Superior temporal gyrus (tissue), 1 donor: ENCODE measurements around the gene C6orf141.

Experiments
- DNase-seq: peaks from one replicate; pipeline ENCODE4 v3.0.0-alpha.2; 2016; ENCODE audit errors: extremely low spot score

Gene C6orf141

DNA sequence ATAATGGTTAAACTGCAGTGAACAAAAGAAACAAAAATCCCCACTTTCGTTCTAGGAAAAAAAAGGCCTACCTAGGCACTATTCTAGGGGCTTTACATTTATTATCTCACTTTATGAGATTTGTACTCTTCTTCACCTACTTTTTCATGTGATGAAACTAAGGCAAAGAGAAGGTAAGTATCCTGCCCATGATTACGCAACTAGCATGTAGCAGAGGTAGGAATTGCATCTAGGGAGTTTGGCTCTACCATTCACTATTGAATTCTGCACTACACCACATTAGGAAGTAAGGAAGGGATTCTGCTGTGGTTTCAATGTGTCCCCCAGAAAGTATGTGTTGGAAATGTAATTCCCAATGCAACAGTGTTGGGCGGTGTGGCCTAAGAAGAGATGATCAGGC lies 11.4 kb upstream of the C6orf141 start:
- DNase-seq: no peak

DNA sequence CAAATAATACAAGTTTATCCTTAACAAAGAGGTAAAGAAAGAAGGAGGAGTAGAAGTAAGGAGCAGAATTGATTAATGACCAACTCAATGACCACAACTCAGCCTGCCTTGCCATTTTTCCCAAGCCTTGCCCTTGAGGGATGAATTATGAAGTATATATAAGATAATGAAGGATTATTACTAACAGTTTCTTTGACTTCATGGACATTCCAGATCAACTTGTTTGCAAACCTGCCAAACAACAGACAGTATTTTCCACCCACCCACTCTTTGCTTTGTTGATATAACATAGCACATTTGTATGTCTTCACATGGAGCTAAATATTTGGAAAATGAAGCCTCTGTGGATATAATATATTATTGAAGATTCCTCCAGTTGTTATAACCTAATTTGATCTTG lies 9.9 kb upstream of the C6orf141 start:
- DNase-seq: no peak

DNA sequence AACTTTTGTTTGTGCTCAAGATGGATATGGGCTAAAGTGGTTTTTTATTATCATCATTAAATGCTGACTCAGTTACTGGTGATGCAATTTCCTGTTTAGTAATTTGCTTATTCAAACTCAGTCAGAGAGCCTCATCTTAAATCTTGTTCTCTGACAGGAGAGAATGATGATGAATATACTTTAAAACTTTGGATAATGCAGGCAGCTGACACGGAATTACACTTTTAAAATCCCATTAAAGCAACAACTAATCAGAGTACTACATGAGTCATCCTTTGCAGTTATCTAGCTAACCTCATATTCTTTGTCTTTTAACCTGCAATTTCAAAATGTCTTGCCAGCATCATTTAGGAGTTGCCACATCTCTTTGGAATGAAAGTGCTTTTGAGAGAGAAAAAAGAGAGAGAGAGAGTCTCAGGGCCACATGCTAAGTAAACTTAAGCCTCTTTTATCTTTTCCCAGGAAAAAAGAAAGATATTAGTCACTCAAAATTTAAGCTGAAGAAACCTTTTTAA lies 9.2 kb upstream of the C6orf141 start:
- no peak for DNase-seq

DNA sequence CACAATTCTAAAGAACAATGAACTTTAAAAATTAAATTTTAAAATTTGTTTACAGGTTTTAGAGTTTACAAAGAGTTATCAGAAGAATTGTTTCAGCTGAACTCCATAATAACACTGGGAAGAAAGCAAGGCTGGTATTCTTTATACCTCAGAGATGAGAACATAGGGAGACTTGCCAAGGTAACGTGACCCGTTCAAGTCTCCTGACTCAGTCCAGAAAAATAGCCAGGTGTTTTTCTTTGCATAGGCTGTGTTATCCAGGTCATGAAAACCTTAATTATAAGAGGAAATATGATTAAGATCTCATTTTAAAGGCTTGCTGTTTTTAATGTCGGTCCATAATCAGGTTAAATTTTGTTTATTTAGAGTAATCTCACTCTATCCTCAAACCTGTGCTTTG lies 8.5 kb upstream of the C6orf141 start:
- DNase-seq: no peak

DNA sequence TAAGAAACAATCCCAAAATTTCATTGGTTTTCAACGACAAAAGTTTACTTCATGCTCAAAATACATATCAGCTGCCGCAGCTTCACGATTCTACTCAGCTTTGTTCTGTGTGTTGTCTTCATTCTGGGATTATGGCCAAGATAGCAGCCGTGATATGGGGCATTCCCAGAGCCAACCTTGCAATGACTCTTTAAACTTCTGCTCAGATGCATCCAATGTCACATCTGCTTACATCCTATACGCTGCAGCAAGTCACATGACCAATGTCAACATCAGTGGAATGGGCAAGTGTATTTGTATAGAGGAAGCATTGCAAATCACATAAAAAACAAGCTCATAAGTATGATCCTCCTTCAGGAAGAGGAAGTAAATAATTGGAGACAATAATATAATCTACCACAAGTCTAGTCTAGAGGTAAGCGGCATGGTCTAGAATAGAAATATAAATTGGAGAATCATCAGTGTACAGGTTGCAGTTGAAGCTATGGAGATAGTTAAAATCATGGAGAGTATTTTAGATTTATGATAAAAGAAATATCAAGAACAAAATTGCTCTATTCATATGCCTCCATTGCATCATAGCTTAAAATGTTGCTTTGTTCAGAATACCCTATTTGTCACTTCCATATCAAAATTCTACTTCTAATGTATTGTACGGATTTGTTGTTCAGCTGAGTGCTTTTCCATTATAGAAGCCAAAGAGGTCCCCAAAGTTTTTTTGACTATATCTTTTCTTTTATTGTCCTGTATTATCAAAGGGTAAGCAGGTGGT lies 7.2 kb upstream of the C6orf141 start:
- DNase-seq: no peak

DNA sequence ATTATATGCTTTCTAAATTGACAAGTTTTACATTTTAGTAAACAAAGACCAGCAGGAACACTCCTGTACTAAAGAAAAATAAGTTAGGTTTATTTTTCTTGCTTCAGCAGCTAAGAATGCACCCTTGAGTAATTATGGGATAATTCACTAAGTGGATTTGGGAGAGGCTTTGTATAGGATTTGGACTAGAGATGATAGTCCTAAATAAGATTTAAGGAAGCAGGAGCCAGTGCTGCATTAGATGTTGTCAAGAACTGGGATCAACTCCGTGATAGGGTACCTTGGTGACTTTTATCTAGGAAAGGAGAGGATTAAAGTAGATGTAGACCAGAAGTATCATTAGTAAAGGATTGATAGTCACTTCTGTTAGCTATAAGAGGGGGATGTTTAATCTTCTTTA lies 4.1 kb upstream of the C6orf141 start:
- DNase-seq: no peak

DNA sequence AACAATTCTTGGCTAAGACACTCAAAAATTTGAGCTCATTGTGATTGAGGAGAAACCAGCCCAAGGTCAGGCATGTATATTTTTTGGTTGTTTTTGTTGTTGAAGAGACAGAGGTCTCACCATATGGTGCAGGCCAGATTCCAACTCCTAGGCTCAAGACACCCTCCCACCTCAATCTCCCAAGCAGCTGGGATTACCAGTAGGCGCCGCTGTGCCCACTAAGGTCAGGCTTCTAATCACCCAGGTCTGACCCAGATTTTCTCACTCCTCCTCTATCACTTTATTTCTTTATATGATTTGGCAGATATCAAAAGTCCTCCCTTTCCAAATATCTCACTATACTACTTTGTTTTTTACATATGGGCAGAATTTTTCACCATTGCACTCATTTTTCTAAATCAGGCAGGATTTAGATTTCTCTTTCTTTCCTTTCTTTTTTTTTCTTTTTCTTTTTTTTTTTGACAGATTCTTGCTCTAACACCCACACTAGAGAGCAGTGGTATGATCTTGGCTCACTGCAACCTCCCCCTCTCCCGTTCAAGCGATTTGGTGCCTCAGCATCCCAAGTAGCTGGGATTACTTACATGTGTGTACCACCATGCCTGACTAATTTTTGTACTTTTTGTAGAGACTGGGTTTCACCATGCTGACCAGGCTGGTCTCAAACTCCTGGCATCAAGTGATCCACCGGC lies 1.7 kb upstream of the C6orf141 start:
- no peak for DNase-seq

DNA sequence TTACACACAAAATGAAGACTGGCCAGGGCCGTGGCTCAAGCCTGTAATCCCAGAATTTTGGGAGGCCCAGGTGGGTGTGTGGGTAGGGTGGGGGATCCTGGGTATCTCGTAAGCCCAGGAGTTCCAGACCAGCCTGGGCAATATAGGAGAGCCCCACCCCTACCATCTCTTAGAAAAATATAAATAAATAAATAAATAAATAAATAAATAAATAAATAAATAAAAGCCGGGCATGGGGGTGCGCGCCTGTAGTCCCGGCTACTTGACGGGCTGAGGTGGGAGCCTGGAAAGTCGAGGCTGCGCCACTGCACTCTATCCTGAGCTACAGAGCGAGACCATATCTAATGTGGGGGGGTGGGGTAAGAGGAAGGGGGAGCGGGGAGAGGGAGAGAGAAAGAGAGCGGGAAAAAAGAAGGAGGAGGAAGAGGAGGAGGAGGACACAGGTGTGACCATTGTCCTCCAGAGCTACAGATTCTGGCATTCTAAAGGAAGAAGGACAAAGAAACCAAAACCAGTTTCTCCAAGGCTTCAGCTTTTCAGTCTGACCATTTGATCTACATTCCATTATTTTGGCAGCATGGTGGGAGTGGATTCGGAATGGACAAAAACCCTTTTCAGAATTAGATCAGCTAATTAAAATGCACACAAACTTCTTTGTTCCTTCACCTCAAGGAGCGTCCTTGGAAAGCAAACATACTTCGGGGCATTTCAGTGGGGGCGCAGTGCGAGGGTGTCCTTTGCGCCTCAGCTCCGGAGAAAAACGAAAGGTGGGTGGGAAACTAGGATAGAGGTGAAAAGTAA lies 577 bp upstream of the C6orf141 start:
- no peak for DNase-seq

DNA sequence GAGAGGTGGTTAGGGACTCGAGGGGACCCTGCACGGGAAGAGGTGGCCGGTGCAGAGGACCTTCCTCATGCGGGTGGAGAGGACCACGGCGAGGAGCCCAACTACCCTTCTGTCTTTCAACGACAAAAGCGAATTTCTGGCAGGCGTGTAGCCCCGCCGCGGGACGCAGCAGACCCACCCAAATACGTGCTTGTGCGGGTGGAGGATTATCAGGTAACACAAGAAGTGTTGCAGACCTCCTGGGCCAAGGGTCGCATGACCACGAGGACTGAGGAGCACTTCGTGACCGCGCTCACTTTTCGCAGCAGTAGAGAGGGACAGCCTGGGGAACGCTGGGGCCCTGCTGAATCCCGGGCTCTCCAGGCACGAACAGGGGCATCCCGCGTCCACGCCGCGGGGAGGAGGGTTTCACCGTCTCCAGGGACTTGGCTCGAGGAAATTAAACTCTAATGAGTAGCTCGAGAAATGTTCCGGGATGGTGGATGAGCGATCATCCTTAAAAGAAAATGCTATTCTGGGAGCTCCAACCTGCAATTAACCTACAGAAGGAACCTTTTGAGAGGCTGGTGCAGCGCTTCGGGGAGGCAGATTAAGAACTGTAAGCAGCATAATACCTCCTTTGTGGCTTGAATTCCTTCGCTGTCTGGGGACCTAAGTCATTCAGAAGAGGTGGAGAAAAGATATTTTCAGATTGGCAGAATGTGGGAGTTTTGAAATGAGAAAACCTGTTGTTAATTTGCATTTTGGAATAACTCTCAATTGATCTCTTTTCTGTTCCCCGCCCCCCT lies 804 bp downstream of the C6orf141 start:
- no peak for DNase-seq

DNA sequence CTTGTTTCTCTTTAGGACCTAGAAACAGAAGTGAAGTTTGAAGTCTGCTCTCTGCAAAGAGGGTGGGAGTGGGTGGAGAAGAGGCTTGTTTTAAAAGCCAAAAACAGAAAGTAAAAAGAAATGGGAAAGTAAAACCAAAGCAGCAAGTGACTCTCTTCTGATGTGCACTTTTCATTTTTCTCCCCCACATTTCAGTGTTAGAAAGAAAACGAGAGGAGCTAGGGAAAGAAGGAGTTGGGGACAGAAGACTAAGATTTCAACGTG lies 1.3 kb downstream of the C6orf141 start:
- no peak for DNase-seq

DNA sequence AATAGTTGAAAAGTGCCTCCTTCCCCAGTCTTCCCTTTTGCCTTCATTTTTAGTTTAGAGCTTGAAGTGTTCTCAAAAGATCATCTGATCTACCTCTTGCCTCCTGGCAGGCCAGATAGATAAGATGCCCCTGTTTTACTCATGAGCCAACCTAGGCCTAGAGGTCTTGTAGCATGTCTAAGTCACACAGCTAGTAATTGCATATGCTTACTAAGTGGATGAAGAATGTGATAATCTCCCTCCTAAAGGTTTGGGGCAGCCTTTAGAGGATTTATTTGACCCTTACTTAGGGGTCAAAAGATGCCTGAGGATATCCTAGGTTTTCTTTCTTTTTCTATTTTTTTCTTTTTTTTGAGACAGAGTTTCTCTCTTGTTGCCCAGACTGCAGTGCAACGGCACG lies 2.1 kb downstream of the C6orf141 start:
- no peak for DNase-seq

DNA sequence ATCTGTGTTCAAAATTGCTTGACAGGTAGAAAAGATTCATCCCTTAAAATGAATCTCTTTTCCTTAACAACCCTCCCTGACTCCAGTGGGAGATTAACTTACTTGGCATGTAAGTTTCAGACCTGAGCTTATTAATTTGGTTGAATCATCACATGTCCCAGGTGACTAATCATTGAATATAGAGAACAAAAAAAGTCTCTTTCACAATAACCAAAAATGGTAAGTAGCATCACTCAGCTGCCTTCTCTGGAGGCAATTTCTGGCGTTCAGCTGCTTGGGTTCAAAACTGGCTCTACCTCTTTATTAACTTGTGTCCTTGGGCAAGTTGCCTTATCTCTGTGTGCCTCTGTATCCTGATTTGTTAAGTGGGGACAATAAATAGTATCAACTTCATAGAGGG lies 2.9 kb downstream of the C6orf141 start:
- no peak for DNase-seq

DNA sequence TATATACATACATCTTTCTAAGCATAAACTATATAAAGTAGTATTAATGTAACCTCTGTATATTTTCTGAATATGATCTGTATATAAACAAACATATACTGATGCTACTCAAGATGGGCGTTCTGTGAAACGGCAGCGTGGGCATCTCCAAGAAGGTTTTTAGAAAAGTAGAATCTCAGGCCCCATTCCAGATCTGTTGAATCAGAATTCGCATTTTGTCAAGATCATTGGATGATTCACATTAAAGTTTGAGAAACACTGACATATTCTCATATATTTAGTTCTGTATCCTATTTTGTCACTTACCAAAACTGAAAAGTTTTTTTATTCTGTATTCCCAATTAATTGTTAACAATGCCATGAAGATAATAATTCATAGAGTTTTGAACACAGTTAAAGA lies 5.5 kb downstream of the C6orf141 start:
- no peak for DNase-seq

DNA sequence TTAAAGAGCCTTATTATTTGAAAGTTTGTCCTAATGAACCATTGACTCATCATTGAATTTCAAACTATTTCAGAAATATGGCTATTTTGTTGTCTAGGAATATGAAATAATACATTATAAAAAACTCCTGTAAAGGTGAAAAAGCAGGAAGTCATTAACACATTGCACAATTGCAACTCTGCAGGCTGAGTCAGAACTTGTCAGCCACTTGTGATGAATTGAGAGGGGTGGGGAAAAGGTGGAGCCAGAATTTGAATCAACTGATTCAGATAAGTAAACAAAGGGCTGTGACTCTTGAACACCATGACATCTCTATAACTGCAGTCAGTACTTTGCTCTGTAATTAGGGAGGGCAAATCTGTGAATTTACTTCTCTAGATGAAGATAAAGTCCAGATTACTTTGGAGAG lies 6.0 kb downstream of the C6orf141 start:
- no peak for DNase-seq

DNA sequence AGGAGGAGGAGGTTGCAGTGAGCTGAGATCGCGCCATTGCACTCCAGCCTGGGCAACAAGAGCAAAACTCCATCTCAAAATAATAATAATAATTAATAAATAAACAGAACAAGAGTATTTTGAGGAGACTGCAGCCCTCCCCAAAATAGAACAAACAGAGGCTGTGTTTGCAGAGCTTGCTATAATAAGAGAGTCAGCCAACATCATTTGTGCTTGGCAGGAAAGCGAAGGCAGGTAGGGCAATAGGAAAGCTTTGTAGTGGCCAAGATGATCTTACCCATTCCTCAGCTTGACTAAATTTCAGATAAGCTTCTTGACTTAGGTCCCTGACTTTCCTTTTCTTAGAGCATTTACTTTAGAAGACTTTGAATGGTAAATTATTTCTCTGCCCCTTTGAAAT lies 6.7 kb downstream of the C6orf141 start:
- no peak for DNase-seq

DNA sequence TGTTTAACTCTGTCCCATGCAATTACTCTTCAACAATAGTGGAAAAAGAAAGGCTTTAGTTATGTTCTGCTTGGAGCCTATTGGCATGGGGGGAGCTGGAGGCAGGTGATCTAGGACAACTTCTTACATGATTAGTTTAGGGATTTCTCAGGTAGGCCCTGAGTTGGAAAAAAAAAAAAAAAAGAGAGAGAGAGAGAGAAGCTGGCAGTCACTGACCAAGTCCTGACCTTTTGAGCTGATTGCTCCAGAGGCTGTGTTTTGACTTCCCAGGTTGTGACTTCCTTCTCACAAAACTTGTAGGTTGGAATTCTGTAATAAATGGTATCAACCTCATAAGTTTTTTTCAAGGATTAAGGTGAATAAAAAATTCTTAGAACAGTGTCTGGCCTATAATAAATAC lies 7.8 kb downstream of the C6orf141 start:
- DNase-seq: no peak

DNA sequence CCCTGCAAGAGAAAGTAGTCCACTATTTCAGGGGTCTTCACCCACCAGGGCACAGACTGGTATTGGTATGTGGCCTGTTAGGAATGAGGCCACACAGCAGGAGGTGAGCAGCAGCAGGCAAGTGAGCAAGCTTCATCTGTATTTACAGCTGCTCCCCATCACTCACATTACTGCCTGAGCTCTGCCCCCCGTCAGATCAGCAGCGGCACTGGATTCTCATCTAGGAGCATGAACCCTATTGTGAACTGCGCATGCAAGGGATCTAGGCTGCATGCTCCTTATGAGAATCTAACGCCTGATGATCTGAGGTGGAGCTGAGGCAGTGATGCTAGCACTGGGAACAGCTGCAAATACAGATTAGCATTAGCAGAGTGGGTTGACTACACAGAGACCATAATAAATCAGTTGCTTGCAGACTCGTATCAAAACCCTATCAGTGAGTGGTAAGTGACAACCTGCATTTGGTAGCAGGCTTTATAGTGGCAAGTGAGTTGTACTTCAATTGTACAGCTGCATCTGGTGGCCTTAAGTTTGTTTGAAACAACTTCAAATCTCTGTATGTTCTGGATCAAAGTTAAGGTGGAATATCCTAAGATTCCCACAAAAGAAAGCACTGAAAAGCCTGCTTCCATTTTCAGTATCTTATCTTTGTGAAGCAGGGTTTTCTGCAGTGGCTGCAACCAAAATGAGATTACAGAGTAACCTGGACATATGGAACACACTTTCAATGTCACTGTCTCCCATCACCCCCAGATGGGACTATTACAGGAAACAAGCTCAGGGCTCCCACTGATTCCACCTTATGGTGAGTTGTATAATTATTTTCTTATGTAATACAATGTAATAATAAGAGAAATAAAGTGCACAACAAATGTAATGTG lies 12.8 kb downstream of the C6orf141 start:
- no peak for DNase-seq

DNA sequence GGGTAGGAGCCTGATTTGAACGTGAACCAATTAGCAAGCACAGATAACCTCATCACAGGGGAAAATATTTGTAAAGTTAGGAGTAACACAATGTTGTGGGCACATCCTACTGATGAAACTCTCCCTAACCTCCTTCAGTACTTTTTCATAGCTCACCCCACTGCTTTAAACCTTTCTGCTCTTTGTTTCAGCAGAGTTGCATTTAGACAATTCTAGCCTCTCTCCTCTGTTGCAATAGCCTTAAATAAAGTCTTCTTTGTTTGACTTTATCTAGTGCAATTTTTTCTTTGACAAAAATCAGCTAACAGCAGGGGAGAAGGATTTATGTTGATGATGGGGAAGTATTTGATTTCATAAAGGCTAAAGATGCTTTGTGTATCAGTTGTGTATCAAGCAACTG lies 14.1 kb downstream of the C6orf141 start:
- DNase-seq: no peak

DNA sequence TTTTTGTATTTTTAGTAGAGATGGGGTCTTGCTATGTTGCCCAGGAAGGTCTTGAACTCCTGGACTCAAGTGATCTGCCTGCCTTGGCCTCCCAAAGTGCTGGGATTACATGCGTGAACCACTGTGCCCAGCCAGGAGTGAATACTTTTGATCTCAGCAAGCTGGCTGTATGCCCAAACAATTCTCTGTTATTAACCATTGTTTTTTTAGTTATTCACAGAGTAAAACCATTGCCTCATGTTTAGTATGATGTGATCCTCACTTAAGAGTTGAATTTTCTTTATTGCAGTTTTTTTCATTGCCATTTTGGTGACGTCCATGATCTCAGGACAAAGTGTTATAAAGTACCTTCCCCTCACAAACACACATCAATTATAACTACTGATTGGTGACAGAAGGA lies 14.8 kb downstream of the C6orf141 start:
- no peak for DNase-seq

DNA sequence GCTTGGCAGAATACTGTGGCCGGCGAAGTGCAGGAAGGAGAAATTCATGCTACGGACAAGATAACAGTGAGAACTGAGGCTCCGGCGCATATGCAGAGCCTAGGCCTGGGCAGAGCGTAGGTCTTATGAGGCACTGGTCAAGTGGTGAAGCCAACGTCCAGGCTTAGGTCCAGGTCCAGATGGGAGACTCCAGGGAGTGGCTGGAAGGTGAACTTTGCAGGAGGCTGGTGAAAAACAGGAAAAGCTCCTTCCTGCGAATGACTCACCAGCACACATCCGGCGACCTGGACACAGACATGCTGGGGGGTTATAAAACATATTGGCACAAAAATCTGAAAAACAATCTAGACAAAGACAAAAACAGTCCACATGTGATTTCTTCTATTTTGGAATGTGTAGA lies 15.4 kb downstream of the C6orf141 start:
- DNase-seq: no peak

DNA sequence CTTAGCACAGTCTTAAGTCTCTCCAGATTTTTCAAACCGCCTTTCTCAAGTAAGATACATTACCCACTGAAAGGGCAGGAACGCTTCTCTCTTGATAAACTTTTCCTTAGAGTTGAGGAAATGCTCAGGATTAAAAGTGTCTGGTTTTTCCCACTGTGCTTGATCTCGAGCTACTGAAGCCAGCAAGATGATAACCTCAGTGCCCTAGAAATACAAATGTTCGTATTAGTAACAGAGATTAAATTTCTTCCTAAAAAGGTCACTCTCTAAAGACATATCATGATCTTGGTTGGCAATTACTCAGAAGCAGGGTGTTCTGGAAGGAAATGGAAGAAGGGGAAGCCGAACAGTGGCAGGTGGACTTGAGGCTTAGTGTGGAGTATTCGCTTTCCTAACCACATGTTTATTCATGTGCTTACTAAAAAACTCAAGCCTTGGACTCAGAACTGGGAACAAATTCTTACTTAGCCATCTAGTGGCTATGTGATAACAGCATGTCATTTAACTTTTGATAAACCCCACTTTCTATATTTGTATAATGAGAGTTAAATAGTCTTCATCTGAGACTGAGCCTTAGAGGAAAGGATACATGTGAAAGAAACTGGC lies 20.1 kb downstream of the C6orf141 start:
- no peak for DNase-seq
